K562 (cell line): ENCODE data around the gene PI4K2A. TPM values are rescaled to one million over a fixed set of nuclear protein-coding genes. Genes with fewer than 3 reads are reported as not detected.

Experiments
- CBFA2T2 ChIP-seq: fragments of 450-650 bp; conservative IDR thresholded peaks from 2 replicates; pipeline ENCODE4 v1.6.1; 2017; ENCODE audit warnings: mild to moderate bottlenecking
- CHD2 ChIP-seq: IDR thresholded peaks from 2 replicates; pipeline ENCODE4 v1.6.1; 2011; ENCODE audit warnings: low read depth, low read length
- HDAC2 ChIP-seq: fragments of 450-650 bp; IDR thresholded peaks from 2 replicates; pipeline ENCODE4 v1.6.1; 2016; ENCODE audit warnings: mild to moderate bottlenecking
- IRF2 ChIP-seq: sonication (generic); formaldehyde crosslinking; IDR thresholded peaks from 2 replicates; pipeline ENCODE4 v1.8.1; 2022; ENCODE audit warnings: mild to moderate bottlenecking, missing genetic modification reagents
- NCOA4 ChIP-seq: fragments of 450-650 bp; IDR thresholded peaks from 2 replicates; pipeline ENCODE4 v1.6.1; 2018; ENCODE audit warnings: mild to moderate bottlenecking; ENCODE audit not compliant: partially characterized antibody
- SIN3A ChIP-seq, 2 experiments: fragments of 150-350 bp in 1 of 2; IDR thresholded peaks; 2 replicates each; pipeline ENCODE4 v1.6.1; 2011 to 2016; ENCODE audit warnings: borderline replicate concordance in 2 of 2, low read depth in 2 of 2, low read length in 2 of 2, mild to moderate bottlenecking in 2 of 2, moderate library complexity in 2 of 2; ENCODE audit not compliant: control insufficient read depth in 1 of 2
- TAF15 ChIP-seq: fragments of 200-400 bp; formaldehyde crosslinking; IDR thresholded peaks from 2 replicates; pipeline ENCODE4 v1.6.1; 2017; ENCODE audit warnings: mild to moderate bottlenecking, low read depth, low read length, moderate library complexity
- TCF7 ChIP-seq: sonication (generic); IDR thresholded peaks from 2 replicates; pipeline ENCODE4 v1.6.1; 2016; ENCODE audit warnings: antibody characterized with exemption, borderline replicate concordance
- TRIM28 ChIP-seq: fragments of 450-650 bp; IDR thresholded peaks from 2 replicates; pipeline ENCODE4 v1.6.1; 2017
- ZEB2 ChIP-seq: fragments of 450-650 bp; IDR thresholded peaks from 2 replicates; pipeline ENCODE4 v1.6.1; 2016
- ZNF133 ChIP-seq: fragments of 250-450 bp; sonication (Bioruptor Pico); IDR thresholded peaks from 2 replicates; pipeline ENCODE4 v1.4.0; 2020; ENCODE audit warnings: mild to moderate bottlenecking
- ZNF507 ChIP-seq: conservative IDR thresholded peaks from 2 replicates; pipeline ENCODE4 v1.6.1; 2017; ENCODE audit warnings: missing genetic modification characterization, missing compliant biosample characterization
- polyA plus RNA-seq, 8 experiments: library from polyadenylated mRNA; depleted of rRNA in 4 of 8; stranded (reverse) in 5 of 8; unstranded in 3 of 8; fragments of >200 nt; fragmentation: Nextera tagmentation in 2 of 8; fragmentation: Illumina TruSeq in 1 of 8; extraction: Ambion mirVana in 2 of 8; extraction: Trizol in 1 of 8; gene quantifications; 2 replicates each; pipeline versions ENCODE4 v1.2.1 to v1.2.3, GENCODE V29; 2011 to 2014; ENCODE audit warnings: inconsistent platforms in 1 of 8, missing spikeins in 1 of 8
- total RNA-seq, 7 experiments: library from RNA; depleted of rRNA in 6 of 7; stranded (reverse); fragments of >200 nt in 6 of 7; fragmentation: Illumina TruSeq in 2 of 7; extraction: Trizol in 2 of 7; gene quantifications; 2 replicates each; pipeline versions ENCODE4 v1.2.1 to v1.2.3, GENCODE V29; 2011 to 2021; ENCODE audit warnings: low replicate concordance in 1 of 7
- TF ChIP-seq, protein P1 (sequence below): sonication (generic); formaldehyde crosslinking; IDR thresholded peaks from 2 replicates; pipeline ENCODE4 v1.8.0; 2022; ENCODE audit warnings: mild to moderate bottlenecking, missing genetic modification reagents
- TF ChIP-seq, protein P2 (sequence below): sonication (generic); formaldehyde crosslinking; IDR thresholded peaks from 2 replicates; pipeline ENCODE4 v1.8.0; 2022; ENCODE audit warnings: mild to moderate bottlenecking, low read depth, missing genetic modification reagents
- TF ChIP-seq, protein P3 (sequence below): sonication (generic); formaldehyde crosslinking; IDR thresholded peaks from 2 replicates; pipeline ENCODE4 v1.8.0; 2023; ENCODE audit warnings: mild to moderate bottlenecking, missing genetic modification reagents
- TF ChIP-seq, protein P4 (sequence below): fragments of 450-650 bp; IDR thresholded peaks from 2 replicates; pipeline ENCODE4 v1.6.1; 2016; ENCODE audit warnings: antibody characterized with exemption
- TF ChIP-seq, protein P5 (sequence below): fragments of 250-450 bp; sonication (Bioruptor Pico); IDR thresholded peaks from 2 replicates; pipeline ENCODE4 v1.8.0; 2022; ENCODE audit warnings: moderate library complexity, mild to moderate bottlenecking, inconsistent platforms

PI4K2A gene
- total and polyA plus RNA-seq, 9 of the 15 experiments (the other 6 are each of a cell fraction or from before 2014, with no cell fraction given), result 4.4 to 28.4 (median 16.5) TPM

DNA sequence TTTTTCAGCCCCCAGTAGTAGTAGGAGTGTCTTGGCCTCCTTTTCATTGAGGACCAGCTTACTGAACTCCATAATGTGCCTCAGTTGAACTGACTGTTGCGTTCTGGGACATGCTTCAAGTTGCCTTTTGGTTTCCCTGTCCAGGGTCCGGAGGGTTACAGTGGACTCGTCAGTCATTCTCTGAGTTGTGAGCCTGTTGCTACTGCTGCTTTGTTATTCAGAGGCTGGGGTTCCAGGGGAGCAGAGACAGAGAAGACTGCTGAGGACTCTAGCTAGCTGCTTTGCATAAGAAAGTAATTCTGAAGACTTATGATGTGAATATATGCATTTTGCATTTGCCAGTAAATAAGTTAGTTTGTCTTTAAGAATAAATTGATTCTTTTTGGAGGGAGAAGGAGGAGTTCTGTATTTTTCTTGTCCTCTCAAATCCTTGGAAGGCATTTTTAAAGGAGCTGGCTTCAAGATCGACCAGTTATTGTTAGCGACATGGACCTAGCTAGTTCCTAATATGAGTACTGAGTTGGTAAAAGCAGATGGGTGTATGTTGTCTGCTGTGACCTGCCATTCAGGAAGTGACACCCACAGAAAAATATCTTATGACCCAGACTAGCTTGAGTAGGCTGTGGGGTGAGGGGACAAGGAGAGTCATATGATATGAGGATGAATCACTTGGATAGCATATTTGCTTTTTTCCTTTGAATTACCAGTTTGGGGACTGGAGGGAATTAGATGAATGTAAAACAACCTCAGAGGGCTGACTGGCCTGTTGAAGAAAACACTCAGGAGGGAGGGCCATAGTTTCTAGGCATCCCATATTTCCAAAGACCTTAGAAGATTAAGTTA is 8.3 kb downstream of the PI4K2A start (continued):
- no peak for TF ChIP-seq SIN3A (IDR thresholded peaks at IDR 0.05; ENCODE audit: borderline replicate concordance in 2 of 2, control insufficient read depth in 1 of 2, low read depth in 2 of 2, low read length in 2 of 2)
- TF ChIP-seq, protein P1, sequence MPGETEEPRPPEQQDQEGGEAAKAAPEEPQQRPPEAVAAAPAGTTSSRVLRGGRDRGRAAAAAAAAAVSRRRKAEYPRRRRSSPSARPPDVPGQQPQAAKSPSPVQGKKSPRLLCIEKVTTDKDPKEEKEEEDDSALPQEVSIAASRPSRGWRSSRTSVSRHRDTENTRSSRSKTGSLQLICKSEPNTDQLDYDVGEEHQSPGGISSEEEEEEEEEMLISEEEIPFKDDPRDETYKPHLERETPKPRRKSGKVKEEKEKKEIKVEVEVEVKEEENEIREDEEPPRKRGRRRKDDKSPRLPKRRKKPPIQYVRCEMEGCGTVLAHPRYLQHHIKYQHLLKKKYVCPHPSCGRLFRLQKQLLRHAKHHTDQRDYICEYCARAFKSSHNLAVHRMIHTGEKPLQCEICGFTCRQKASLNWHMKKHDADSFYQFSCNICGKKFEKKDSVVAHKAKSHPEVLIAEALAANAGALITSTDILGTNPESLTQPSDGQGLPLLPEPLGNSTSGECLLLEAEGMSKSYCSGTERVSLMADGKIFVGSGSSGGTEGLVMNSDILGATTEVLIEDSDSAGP, result no peak
- TF ChIP-seq, protein P2, sequence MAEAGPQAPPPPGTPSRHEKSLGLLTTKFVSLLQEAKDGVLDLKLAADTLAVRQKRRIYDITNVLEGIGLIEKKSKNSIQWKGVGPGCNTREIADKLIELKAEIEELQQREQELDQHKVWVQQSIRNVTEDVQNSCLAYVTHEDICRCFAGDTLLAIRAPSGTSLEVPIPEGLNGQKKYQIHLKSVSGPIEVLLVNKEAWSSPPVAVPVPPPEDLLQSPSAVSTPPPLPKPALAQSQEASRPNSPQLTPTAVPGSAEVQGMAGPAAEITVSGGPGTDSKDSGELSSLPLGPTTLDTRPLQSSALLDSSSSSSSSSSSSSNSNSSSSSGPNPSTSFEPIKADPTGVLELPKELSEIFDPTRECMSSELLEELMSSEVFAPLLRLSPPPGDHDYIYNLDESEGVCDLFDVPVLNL (CRISPR knock-in tag), result no peak
- TF ChIP-seq ZEB2, result no peak
- TF ChIP-seq TCF7, result no peak
- no peak for TF ChIP-seq NCOA4
- TF ChIP-seq CBFA2T2, result peak; percentile 69
- TF ChIP-seq TAF15, result no peak
- no peak for TF ChIP-seq TRIM28
- no peak for TF ChIP-seq CHD2
- no peak for TF ChIP-seq ZNF133
- TF ChIP-seq, protein P3, sequence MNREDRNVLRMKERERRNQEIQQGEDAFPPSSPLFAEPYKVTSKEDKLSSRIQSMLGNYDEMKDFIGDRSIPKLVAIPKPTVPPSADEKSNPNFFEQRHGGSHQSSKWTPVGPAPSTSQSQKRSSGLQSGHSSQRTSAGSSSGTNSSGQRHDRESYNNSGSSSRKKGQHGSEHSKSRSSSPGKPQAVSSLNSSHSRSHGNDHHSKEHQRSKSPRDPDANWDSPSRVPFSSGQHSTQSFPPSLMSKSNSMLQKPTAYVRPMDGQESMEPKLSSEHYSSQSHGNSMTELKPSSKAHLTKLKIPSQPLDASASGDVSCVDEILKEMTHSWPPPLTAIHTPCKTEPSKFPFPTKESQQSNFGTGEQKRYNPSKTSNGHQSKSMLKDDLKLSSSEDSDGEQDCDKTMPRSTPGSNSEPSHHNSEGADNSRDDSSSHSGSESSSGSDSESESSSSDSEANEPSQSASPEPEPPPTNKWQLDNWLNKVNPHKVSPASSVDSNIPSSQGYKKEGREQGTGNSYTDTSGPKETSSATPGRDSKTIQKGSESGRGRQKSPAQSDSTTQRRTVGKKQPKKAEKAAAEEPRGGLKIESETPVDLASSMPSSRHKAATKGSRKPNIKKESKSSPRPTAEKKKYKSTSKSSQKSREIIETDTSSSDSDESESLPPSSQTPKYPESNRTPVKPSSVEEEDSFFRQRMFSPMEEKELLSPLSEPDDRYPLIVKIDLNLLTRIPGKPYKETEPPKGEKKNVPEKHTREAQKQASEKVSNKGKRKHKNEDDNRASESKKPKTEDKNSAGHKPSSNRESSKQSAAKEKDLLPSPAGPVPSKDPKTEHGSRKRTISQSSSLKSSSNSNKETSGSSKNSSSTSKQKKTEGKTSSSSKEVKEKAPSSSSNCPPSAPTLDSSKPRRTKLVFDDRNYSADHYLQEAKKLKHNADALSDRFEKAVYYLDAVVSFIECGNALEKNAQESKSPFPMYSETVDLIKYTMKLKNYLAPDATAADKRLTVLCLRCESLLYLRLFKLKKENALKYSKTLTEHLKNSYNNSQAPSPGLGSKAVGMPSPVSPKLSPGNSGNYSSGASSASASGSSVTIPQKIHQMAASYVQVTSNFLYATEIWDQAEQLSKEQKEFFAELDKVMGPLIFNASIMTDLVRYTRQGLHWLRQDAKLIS (CRISPR knock-in tag), result no peak
- no peak for TF ChIP-seq IRF2 (CRISPR knock-in tag)
- TF ChIP-seq, protein P4, sequence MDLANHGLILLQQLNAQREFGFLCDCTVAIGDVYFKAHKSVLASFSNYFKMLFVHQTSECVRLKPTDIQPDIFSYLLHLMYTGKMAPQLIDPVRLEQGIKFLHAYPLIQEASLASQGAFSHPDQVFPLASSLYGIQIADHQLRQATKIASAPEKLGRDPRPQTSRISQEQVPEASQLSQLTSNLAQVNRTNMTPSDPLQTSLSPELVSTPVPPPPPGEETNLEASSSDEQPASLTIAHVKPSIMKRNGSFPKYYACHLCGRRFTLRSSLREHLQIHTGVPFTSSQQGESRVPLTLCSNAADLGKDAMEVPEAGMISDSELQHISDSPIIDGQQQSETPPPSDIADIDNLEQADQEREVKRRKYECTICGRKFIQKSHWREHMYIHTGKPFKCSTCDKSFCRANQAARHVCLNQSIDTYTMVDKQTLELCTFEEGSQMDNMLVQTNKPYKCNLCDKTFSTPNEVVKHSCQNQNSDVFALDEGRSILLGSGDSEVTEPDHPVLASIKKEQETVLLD, result no peak
- TF ChIP-seq HDAC2, result no peak
- TF ChIP-seq ZNF507 (tag), result no peak
- TF ChIP-seq, protein P5, sequence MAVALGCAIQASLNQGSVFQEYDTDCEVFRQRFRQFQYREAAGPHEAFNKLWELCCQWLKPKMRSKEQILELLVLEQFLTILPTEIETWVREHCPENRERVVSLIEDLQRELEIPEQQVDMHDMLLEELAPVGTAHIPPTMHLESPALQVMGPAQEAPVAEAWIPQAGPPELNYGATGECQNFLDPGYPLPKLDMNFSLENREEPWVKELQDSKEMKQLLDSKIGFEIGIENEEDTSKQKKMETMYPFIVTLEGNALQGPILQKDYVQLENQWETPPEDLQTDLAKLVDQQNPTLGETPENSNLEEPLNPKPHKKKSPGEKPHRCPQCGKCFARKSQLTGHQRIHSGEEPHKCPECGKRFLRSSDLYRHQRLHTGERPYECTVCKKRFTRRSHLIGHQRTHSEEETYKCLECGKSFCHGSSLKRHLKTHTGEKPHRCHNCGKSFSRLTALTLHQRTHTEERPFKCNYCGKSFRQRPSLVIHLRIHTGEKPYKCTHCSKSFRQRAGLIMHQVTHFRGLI (CRISPR knock-in tag), result no peak
